Type B pancreatic cell (in vitro differentiated cells): Measurements from ENCODE around the gene PRPSAP2. TPM values are rescaled to one million over a fixed set of nuclear protein-coding genes. Genes with fewer than 3 reads are reported as not detected.
A peak's percentile ranks its signal among the peaks of the same experiment; 100 is the strongest.

Source experiments
- DNase-seq: peaks from one replicate; pipeline ENCODE4 v3.0.0; 2021; ENCODE audit warnings: mixed read lengths; ENCODE audit not compliant: unreplicated experiment; ENCODE audit errors: extremely low spot score
- H3K27ac Mint-ChIP-seq: 2 replicates; pipeline ENCODE4 v1.8.0; 2021; ENCODE audit warnings: mild to moderate bottlenecking, mixed read lengths
- H3K27me3 Mint-ChIP-seq: 2 replicates; pipeline ENCODE4 v1.8.0; 2021; ENCODE audit warnings: mixed read lengths
- H3K36me3 Mint-ChIP-seq: 2 replicates; pipeline ENCODE4 v1.8.0; 2021; ENCODE audit warnings: mixed read lengths
- H3K4me1 Mint-ChIP-seq: one replicate; pipeline ENCODE4 v1.8.0; 2021; ENCODE audit warnings: mixed read lengths; ENCODE audit not compliant: unreplicated experiment
- H3K4me3 Mint-ChIP-seq: 2 replicates; pipeline ENCODE4 v1.8.0; 2021; ENCODE audit warnings: mild to moderate bottlenecking, mixed read lengths
- H3K9me3 Mint-ChIP-seq: 2 replicates; pipeline ENCODE4 v1.8.0; 2021; ENCODE audit warnings: mixed read lengths
- CTCF ChIP-seq: fragments of 200-600 bp; sonication (generic); conservative IDR thresholded peaks from 2 replicates; pipeline ENCODE4 v1.5.0; 2021; ENCODE audit warnings: antibody characterized with exemption, mild to moderate bottlenecking
- total RNA-seq: library from RNA; stranded (reverse); gene quantifications from 2 replicates; pipeline ENCODE4 v1.2.1, GENCODE V29; 2021; ENCODE audit warnings: low replicate concordance

Gene PRPSAP2
- total RNA-seq, 1 donor from 2014 or later: 50.7 TPM

- DNase-seq: no peak
- no peak overlapping the region for H3K4me3 Mint-ChIP-seq
- peaks cover 45% of the 10 kb centered on the region for H3K36me3 Mint-ChIP-seq
- no peaks in the 10 kb centered on the region for H3K9me3 Mint-ChIP-seq
- no peak overlapping the region for H3K27ac Mint-ChIP-seq
- no peak for TF ChIP-seq CTCF
- peaks cover 21% of the 10 kb centered on the region for H3K4me1 Mint-ChIP-seq
- H3K27me3 Mint-ChIP-seq: no peaks in the 10 kb centered on the region
Observed at GRCh38 chr17:18916816-18917500, 59.0 kb downstream of the PRPSAP2 start.

- H3K27me3 Mint-ChIP-seq: no peaks in the 10 kb centered on the region
- H3K9me3 Mint-ChIP-seq: no peaks in the 10 kb centered on the region
- H3K4me3 Mint-ChIP-seq: no peak overlapping the region
- no peak overlapping the region for H3K27ac Mint-ChIP-seq
- H3K4me1 Mint-ChIP-seq: peaks cover 24% of the 10 kb centered on the region
- no peak for TF ChIP-seq CTCF
- peaks cover 46% of the 10 kb centered on the region for H3K36me3 Mint-ChIP-seq
- DNase-seq: no peak
Observed at GRCh38 chr17:18917506-18918032, 59.6 kb downstream of the PRPSAP2 start.

- no peaks in the 10 kb centered on the region for H3K9me3 Mint-ChIP-seq
- H3K4me1 Mint-ChIP-seq: peaks cover 24% of the 10 kb centered on the region
- H3K27ac Mint-ChIP-seq: peak overlapping the region; percentile 55
- no peak overlapping the region for H3K4me3 Mint-ChIP-seq
- no peaks in the 10 kb centered on the region for H3K27me3 Mint-ChIP-seq
- no peak for TF ChIP-seq CTCF
- no peak for DNase-seq
- peaks cover 44% of the 10 kb centered on the region for H3K36me3 Mint-ChIP-seq
Observed at GRCh38 chr17:18919963-18920362, 62.0 kb downstream of the PRPSAP2 start.

- no peaks in the 10 kb centered on the region for H3K9me3 Mint-ChIP-seq
- no peak overlapping the region for H3K27ac Mint-ChIP-seq
- DNase-seq: no peak
- no peak overlapping the region for H3K4me3 Mint-ChIP-seq
- H3K4me1 Mint-ChIP-seq: peaks cover 24% of the 10 kb centered on the region
- peaks cover 40% of the 10 kb centered on the region for H3K36me3 Mint-ChIP-seq
- TF ChIP-seq CTCF: no peak
- no peaks in the 10 kb centered on the region for H3K27me3 Mint-ChIP-seq
Observed at GRCh38 chr17:18920911-18921441, 63.0 kb downstream of the PRPSAP2 start.

GRCh38 chr17:18921485-18921884 is 63.6 kb downstream of the PRPSAP2 start:
- no peaks in the 10 kb centered on the region for H3K27me3 Mint-ChIP-seq
- no peak overlapping the region for H3K27ac Mint-ChIP-seq
- no peak for TF ChIP-seq CTCF
- H3K36me3 Mint-ChIP-seq: peaks cover 37% of the 10 kb centered on the region
- H3K4me1 Mint-ChIP-seq: peaks cover 24% of the 10 kb centered on the region
- DNase-seq: no peak
- H3K4me3 Mint-ChIP-seq: no peak overlapping the region
- H3K9me3 Mint-ChIP-seq: no peaks in the 10 kb centered on the region
